Fibroblast of upper back skin (primary cell): ENCODE data around the gene CUEDC1.

Experiments used
- DNase-seq: peaks from one replicate; pipeline ENCODE4 v3.0.0-alpha.2; 2013

The CUEDC1 gene

DNA sequence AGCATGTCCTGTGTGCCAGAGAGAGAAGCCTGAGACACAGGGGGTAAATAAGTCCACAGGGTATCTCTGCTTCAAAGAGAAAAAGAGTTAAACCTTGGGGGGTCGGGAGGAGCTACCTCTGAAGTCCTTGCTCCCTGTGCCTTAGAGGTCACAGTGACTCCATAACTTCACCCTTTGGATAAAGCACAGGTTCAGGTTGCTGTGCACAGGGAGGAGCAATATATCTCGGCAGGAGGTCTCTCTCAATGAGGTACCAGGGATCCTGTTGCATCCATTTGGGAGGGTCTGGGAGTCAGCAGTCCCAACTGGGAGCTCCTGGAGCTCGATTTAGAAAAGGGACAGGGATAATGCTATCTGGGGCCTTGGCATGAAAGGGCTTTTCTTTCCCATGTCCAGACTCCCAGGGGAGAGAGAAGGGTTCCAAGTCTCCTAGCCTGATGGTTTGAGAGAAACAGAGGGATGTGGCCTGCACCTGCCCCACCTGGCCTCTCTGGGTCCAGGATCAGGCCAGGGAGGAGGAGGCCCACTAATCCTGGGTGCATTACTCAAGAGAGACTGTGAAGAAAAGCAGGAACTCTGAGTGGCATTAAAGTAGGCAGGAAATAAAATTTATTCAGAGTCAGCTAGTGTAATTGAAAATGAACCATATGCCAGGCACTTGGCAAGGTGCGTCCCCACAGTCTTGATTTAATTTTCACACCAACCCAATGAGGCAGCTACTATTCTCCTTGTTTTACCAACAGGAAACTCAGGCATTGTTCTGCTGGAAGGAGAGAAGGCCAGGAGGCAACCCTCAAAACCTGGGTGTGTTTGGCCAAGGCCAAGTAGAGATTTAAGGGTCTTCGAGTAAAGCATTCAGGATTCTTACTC lies 40.7 kb downstream of the CUEDC1 start:
- no peak for DNase-seq

DNA sequence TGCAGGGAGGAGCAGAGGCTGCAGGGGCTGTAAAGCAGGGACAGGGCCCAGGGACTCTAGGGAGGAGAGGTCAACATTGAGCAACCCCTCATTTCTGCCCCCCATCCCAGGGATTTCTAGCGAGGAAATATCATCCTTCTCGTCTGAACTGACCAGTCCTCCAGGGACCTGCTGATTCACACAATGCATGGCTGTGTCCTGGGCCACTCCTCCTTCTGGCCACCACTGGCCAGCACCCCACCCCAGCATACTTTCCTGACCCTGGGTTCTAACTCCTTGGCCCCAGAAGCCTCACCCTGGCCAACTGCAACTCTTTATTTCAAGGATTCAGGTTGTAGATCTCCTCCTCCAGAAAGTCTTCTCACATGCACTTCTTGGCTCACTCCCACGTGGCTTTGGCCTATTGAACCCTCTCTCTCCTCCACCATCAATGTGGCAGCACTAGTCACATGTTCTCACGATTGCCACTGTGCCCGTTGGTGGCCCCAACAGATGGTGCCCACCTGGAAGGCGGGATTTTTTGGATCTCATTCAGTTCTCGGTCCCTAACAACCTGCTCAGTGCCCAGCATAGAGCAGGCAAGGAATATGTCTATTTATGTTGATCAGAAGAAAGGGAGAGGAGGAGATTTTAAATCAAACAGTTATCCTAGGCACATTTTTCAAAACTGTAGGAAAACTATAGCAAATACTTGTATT lies 41.5 kb downstream of the CUEDC1 start:
- DNase-seq: peak; percentile 31

DNA sequence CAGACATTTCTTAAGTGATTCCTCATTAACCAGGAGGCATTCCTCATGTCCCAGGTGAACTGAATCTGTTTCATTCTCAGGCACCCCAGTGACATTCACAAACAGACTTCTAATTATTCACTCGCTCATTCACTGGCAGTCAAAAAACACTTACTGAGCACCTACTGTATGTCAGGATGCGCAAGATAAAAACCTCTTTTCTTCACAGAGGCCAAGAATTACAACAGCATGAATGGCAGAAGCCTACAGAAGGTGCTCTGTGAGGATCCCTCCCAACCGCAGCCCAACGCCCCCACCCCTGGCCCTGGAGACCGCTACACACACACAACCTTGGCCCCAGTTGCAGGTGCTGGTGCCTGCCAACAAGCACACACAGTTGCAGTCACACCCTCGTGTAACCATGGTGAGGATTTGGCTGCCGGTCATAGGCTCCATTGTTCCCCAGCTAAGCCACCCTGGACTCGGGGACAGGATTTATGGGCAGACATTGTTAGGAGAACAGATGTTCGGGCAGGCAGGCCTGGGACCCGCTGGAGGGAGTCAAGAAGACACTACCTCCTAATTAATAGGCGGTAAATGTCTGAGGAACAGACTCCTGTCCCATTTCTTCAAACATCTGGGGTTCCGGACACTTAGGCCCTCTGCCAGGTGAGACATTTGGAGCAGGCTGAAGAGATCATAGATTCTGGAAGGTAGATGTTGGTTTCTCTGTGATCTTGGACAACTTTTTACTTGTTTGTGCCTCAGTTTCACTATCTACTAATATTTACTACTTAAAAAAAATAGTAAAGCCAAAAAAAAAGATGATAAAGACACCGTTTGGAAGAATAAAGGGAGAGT lies 43.2 kb downstream of the CUEDC1 start:
- peak; percentile 32 for DNase-seq

DNA sequence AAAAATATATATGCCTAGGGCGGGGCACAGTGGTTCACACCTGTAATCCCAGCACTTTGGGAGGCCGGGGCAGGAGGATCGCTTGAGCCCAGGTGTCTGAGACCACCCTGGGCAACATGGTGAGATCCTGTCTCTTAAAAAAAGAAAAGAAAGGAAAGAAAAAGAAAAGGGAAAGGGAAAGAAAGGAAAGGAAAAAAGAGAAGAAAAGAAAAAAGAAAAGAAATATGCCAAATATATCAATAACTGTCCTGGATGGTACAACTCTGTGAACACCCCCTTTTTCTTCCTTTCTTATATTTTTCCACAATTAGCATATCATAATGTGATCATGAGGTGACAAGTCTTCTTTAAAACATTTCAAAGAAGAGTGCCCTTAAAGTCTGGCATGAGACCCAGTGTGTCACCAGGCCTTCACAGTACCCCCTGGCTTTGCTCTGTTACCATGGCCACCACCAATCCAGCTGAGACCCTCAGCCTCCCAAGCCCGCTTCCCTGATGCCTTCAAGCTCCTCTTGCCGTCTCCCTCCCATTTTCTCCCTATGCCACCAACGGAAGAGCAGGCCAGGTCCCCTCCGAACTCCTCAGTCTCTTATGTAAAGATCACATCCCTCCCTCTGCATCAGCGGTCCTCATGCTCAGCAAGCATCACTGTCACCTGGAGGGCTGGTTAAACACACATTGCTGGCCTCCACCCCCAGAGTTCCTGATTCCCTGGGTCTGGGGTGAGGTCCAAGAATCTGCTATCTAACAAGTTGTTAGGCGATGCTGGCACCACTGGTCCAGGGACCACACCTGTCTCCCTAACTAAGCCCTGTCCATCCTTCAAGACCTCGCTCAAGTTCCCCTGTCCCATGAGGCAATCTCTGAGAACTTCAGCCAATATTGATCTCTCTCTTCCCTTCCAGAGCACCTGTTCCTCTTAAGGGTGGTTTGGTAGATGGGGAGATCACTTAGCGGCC lies 44.5 kb downstream of the CUEDC1 start:
- no peak for DNase-seq

GRCh38 chr17:57909551-57909950 lies 45.7 kb downstream of the CUEDC1 start:
- no peak for DNase-seq

DNA sequence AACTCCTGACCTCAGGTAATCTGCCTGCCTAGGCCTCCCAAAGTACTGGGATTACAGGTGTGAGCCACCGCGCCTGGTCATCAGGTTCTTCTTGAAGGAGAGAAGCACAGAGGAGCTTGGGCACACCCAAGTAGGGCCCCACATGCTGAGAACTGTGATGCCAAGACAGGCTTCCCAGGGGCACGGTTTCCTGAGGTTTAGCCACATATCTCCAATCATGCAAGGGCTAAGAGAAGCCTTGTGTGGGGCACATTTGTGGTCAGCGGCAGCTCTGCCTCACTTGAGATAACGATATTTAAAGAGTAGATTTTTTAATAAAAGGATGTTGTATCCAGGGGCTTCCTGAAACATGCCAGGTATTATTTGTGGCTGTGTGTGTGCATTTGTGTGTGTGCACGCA lies 46.9 kb downstream of the CUEDC1 start:
- DNase-seq: no peak

GRCh38 chr17:57906910-57907309 lies 48.3 kb downstream of the CUEDC1 start:
- DNase-seq: no peak

DNA sequence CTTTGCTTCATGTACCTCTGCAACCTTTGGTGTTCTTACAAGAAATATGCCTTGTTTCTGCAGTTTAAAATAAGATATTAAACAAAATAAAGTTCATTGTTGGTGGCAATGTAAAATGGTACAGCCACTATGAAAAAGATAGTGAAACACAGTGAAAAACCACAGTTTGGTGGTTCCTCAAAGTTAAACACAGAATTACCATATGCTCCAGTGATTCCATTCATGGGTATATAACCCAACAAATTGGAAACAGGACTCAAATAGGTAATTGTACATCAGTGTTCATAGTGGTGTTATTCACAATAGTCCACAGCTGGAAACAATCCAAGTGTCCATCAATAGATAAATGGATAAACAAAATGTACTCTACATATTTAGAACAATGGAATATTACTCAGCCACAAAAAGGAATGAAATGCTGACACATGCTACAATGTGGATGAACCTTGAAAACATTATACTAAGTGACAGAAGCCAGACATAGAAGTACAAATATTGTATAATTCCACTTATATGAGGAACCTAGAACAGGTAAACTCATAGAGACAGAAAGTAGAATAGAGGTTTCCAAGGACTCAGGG lies 49.2 kb downstream of the CUEDC1 start:
- no peak for DNase-seq

- DNase-seq: no peak
These were observed 51.3 kb downstream of the CUEDC1 start for GRCh38 chr17:57903961-57904360.

- DNase-seq: peak; percentile 79
These were observed 52.1 kb downstream of the CUEDC1 start for GRCh38 chr17:57902800-57903759.

DNA sequence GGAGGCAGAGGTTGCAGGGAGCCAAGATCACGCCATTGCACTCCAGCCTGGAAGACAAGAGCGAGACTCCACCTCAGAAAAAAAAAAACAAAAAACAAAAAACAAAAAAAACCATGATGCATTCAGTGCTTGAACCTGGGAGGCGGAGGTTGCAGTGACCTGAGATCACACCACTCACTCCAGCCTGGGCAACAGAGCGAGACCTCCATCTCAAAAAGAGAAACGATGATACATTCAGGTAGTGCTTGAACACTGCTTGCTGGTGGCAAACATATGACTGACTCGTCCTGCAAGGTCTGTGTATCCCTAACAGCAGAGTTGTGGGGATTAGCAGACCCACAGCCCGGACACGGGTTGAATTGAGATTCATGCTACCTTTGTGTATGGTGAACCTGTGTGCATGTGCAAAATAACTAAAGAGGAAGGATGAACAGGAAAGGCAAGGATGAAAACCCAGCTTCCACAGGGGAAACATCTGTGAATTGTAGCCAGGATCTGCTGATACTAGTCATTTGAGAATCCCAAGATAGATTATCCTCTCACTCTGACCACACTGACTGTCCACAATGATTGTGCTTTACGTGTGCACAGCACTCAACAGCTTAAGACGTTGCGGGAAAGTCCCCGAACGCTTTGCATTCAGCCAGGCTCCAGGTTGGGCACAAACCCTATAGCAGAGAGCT lies 53.0 kb downstream of the CUEDC1 start:
- no peak for DNase-seq

- DNase-seq: no peak
These were observed 54.0 kb downstream of the CUEDC1 start for GRCh38 chr17:57900991-57901743.

- no peak for DNase-seq
These were observed 55.4 kb downstream of the CUEDC1 start for GRCh38 chr17:57899822-57900221.

DNA sequence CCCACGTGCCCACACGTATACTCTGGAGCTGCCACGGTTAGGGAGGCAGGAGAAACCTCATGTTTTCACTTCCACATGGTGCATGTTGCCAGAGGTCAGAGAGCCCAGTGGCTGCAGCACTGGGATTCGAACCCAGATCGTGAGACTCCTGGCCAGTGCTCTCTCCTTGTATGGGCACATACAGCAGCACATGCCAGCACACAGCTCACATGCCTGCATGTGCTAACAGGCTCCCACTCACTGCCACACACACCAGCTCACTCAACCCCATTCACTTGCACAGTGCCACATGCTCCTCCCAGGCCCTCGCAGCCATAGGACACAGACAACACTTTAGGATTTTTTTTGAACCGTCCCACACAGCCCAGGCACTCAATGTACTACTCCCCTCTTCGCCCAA lies 55.8 kb downstream of the CUEDC1 start:
- no peak for DNase-seq

GRCh38 chr17:57898487-57899311 lies 56.5 kb downstream of the CUEDC1 start:
- DNase-seq: peak; percentile 86

GRCh38 chr17:57895382-57896060 lies 59.7 kb downstream of the CUEDC1 start:
- no peak for DNase-seq

DNA sequence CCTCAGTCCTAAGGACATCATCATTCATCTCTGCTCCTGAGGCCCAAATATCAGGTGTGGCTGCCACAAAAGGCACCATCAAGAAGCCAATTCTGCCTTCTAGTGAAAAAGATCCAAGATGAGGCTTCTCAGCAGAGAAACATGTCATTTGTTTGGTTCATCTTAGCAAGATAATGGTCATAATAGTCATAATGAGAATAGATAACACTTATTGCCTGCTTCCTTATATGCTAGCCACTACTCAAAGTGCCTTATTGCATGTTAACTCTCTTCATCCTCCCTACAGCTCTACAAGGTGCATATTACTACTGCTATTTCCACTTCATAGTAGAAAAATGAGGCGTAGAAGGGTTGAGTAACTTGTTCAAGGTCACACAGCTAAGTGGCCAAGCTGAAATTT lies 60.4 kb downstream of the CUEDC1 start:
- DNase-seq: no peak
